ENCODE results near the gene CAPN14.
"Not testable (repeated sequence)": the region's sequence is repeated elsewhere in the genome, so short reads cannot be mapped to it uniquely, and the experiment has no call there.

Gene CAPN14

GRCh38 chr2:31192396-31192795 lies 24.9 kb downstream of the CAPN14 start:
- no peak for DNase-seq

- no peak for DNase-seq
Measured at GRCh38 chr2:31191931-31192330, 25.4 kb downstream of the CAPN14 start.

GRCh38 chr2:31190188-31190587 lies 27.1 kb downstream of the CAPN14 start:
- DNase-seq: no peak

- DNase-seq: no peak
Measured at GRCh38 chr2:31189141-31189540, 28.2 kb downstream of the CAPN14 start.

- no peak for DNase-seq
Measured at GRCh38 chr2:31188131-31188530, 29.2 kb downstream of the CAPN14 start.

- no peak for DNase-seq
Measured at GRCh38 chr2:31187166-31187565, 30.1 kb downstream of the CAPN14 start.

GRCh38 chr2:31183973-31184372 lies 33.3 kb downstream of the CAPN14 start:
- DNase-seq: not testable (repeated sequence)

- no peak for DNase-seq
Measured at GRCh38 chr2:31176742-31177141, 40.6 kb downstream of the CAPN14 start.

- DNase-seq: no peak
Measured at GRCh38 chr2:31171142-31171541, 46.2 kb downstream of the CAPN14 start.

GRCh38 chr2:31170071-31170698 lies 47.1 kb downstream of the CAPN14 start:
- peak; percentile 18 to 54 for DNase-seq

- no peak for DNase-seq
Measured at GRCh38 chr2:31168291-31168690, 49.0 kb downstream of the CAPN14 start.

- no peak for DNase-seq
Measured at GRCh38 chr2:31166925-31167324, 50.4 kb downstream of the CAPN14 start.

GRCh38 chr2:31163011-31163539 lies 54.2 kb downstream of the CAPN14 start:
- DNase-seq: peak in 1 of 2 experiments; percentile 5

GRCh38 chr2:31161637-31162036 lies 55.7 kb downstream of the CAPN14 start:
- DNase-seq: no peak

GRCh38 chr2:31151501-31151900 lies 65.8 kb downstream of the CAPN14 start:
- DNase-seq: no peak

- no peak for DNase-seq
Measured at GRCh38 chr2:31150120-31150670, 67.1 kb downstream of the CAPN14 start.

- DNase-seq: no peak
Measured at GRCh38 chr2:31148514-31148913, 68.8 kb downstream of the CAPN14 start.

GRCh38 chr2:31147645-31148044 lies 69.7 kb downstream of the CAPN14 start:
- no peak for DNase-seq

GRCh38 chr2:31142110-31142509 lies 75.2 kb downstream of the CAPN14 start:
- DNase-seq: no peak

GRCh38 chr2:31141443-31142085 lies 75.8 kb downstream of the CAPN14 start:
- DNase-seq: no peak

- no peak for DNase-seq
Measured at GRCh38 chr2:31140151-31140550, 77.2 kb downstream of the CAPN14 start.

GRCh38 chr2:31139671-31140070 lies 77.6 kb downstream of the CAPN14 start:
- DNase-seq: no peak

GRCh38 chr2:31138037-31138962 lies 79.0 kb downstream of the CAPN14 start, which contains the start of gene GALNT14:
Gene GALNT14, minus strand, starts transcription at chr2:31138440. Its CDS starts 354 bp downstream, at chr2:31138086.
- DNase-seq: no peak

All from SHP77 (cell line).